Neural cell (in vitro differentiated cells): ENCODE data around the gene DYNC2H1. TPM values are rescaled to one million over a fixed set of nuclear protein-coding genes. Genes with fewer than 3 reads are reported as not detected.

ENCODE experiments used
- H2AFZ ChIP-seq: fragments of 200-600, 300-800 bp; sonication (generic), shearing (Covaris generic); 2 replicates; pipeline ENCODE4 v1.6.0; 2014; ENCODE audit warnings: low read depth, mild to moderate bottlenecking, antibody characterized with exemption, low read length, moderate library complexity
- H3F3A ChIP-seq: fragments of 200-600 bp; shearing (Covaris generic); 2 replicates; pipeline ENCODE4 v1.6.1; 2016; ENCODE audit warnings: mild to moderate bottlenecking, moderate library complexity, mixed read lengths, antibody characterized with exemption, low read length; ENCODE audit not compliant: insufficient read depth, poor library complexity, severe bottlenecking
- H3K27ac ChIP-seq: fragments of 200-600, 300-800 bp; sonication (generic), shearing (Covaris generic); 2 replicates; pipeline ENCODE4 v1.5.1; 2014; ENCODE audit warnings: mild to moderate bottlenecking, low read length, moderate library complexity
- H3K27me3 ChIP-seq: fragments of 300-800, 200-600 bp; sonication (generic), shearing (Covaris generic); 2 replicates; pipeline ENCODE4 v1.6.0; 2014; ENCODE audit warnings: mild to moderate bottlenecking, low read depth, low read length, moderate library complexity; ENCODE audit not compliant: insufficient read depth
- H3K36me3 ChIP-seq: fragments of 300-800, 200-600 bp; sonication (generic), shearing (Covaris generic); 2 replicates; pipeline ENCODE4 v1.5.1; 2014; ENCODE audit warnings: mild to moderate bottlenecking, antibody characterized with exemption, low read length, moderate library complexity; ENCODE audit not compliant: insufficient read depth
- H3K4me2 ChIP-seq: fragments of 300-800, 200-600 bp; sonication (generic), shearing (Covaris generic); 2 replicates; pipeline ENCODE4 v1.6.0; 2014; ENCODE audit warnings: mild to moderate bottlenecking, low read length
- H3K4me3 ChIP-seq: fragments of 300-800, 200-600 bp; sonication (generic), shearing (Covaris generic); 2 replicates; pipeline ENCODE4 v1.5.1; 2014; ENCODE audit warnings: mild to moderate bottlenecking, low read length, moderate library complexity
- H3K79me2 ChIP-seq: fragments of 200-600 bp; shearing (Covaris generic); replicated peaks from 2 replicates; pipeline ENCODE4 v1.6.0; 2014; ENCODE audit warnings: mild to moderate bottlenecking, low read length, moderate library complexity; ENCODE audit not compliant: insufficient read depth
- H3K9ac ChIP-seq: fragments of 300-800, 200-600 bp; sonication (generic), shearing (Covaris generic); 2 replicates; pipeline ENCODE4 v1.6.1; 2016; ENCODE audit warnings: mild to moderate bottlenecking, low read length, mixed read lengths
- H3K9me2 ChIP-seq: fragments of 200-600 bp; shearing (Covaris generic); 2 replicates; pipeline ENCODE4 v1.6.1; 2016; ENCODE audit warnings: mild to moderate bottlenecking, low read length, mixed read lengths; ENCODE audit not compliant: insufficient read depth
- H3K9me3 ChIP-seq: fragments of 200-600, 300-800 bp; sonication (generic), shearing (Covaris generic); 2 replicates; pipeline ENCODE4 v1.6.1; 2016; ENCODE audit warnings: mild to moderate bottlenecking, mixed run types, low read length, moderate library complexity, mixed read lengths
- H4K20me1 ChIP-seq: fragments of 200-600 bp; shearing (Covaris generic); 2 replicates; pipeline ENCODE4 v1.6.1; 2016; ENCODE audit warnings: mild to moderate bottlenecking, mixed run types; ENCODE audit not compliant: insufficient read depth
- EP300 ChIP-seq: fragments of 450-650 bp; conservative IDR thresholded peaks from 2 replicates; pipeline ENCODE4 v1.6.1; 2014; ENCODE audit warnings: antibody characterized with exemption, mild to moderate bottlenecking, moderate library complexity; ENCODE audit not compliant: poor library complexity, severe bottlenecking
- EZH2 ChIP-seq: fragments of 200-600, 300-800 bp; shearing (Covaris generic), sonication (generic); IDR thresholded peaks from 2 replicates; pipeline ENCODE4 v1.6.1; 2014; ENCODE audit warnings: antibody characterized with exemption, low read length, borderline replicate concordance, mild to moderate bottlenecking; ENCODE audit not compliant: insufficient read depth, poor library complexity, severe bottlenecking
- MXI1 ChIP-seq: fragments of 450-650 bp; conservative IDR thresholded peaks from 2 replicates; pipeline ENCODE4 v1.6.1; 2014; ENCODE audit warnings: antibody characterized with exemption, mild to moderate bottlenecking; ENCODE audit not compliant: poor library complexity, severe bottlenecking
- POLR2AphosphoS5 ChIP-seq: IDR thresholded peaks from 2 replicates; pipeline ENCODE4 v1.6.1; 2012
- RAD21 ChIP-seq: fragments of 450-650 bp; conservative IDR thresholded peaks from 2 replicates; pipeline ENCODE4 v1.6.1; 2014; ENCODE audit warnings: antibody characterized with exemption, mild to moderate bottlenecking, moderate library complexity
- SMC3 ChIP-seq: fragments of 450-650 bp; conservative IDR thresholded peaks from 2 replicates; pipeline ENCODE4 v1.6.1; 2014; ENCODE audit warnings: antibody characterized with exemption, mild to moderate bottlenecking, moderate library complexity; ENCODE audit not compliant: poor library complexity
- TAF1 ChIP-seq: IDR thresholded peaks from 2 replicates; pipeline ENCODE4 v1.6.1; 2012; ENCODE audit warnings: low read depth
- polyA plus RNA-seq: library from polyadenylated mRNA; depleted of rRNA; stranded (reverse); fragments of >200 nt; gene quantifications from 2 replicates; pipeline ENCODE4 v1.2.3, GENCODE V29; 2014
- TF ChIP-seq, protein P1 (sequence below): fragments of 450-650 bp; IDR thresholded peaks from 2 replicates; pipeline ENCODE4 v1.5.1; 2014; ENCODE audit warnings: antibody characterized with exemption, mild to moderate bottlenecking, moderate library complexity; ENCODE audit not compliant: poor library complexity, severe bottlenecking
- TF ChIP-seq, protein P2 (sequence below): IDR thresholded peaks from 2 replicates; pipeline ENCODE4 v1.6.1; 2012; ENCODE audit warnings: borderline replicate concordance

DYNC2H1 gene
- polyA plus RNA-seq, 1 donor from 2014 or later: 14.1 TPM

DNA sequence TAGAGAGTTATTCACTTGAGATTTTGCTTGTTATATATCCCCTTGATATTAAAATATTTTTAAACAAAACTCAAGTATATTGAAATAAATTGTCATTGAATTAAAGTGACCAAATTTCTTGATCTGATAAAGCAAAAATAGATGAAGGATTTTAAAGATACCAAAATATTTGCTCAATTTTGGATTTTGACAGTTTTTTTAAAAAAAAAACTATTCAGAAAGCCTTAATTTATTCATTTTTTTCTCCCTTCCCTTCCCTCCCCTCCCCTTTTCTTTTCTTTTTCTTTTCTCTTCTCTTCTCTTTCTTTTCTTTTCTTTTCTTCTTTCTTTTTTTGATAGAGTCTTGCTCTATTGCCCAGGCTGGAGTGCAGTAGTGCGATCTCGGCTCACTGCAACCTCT is 163.7 kb downstream of the DYNC2H1 start:
- Histone ChIP-seq H3F3A (no peaks in the 10 kb centered on the region), H3K36me3 (no peaks in the 10 kb centered on the region), H3K4me3 (no peak overlapping the region), H2AFZ (no peak overlapping the region), H3K4me2 (no peak overlapping the region), H3K27me3 (no peaks in the 10 kb centered on the region), H3K79me2 (no peaks in the 10 kb centered on the region), H3K9me2 (no peaks in the 10 kb centered on the region), H3K9ac (no peak overlapping the region), H3K27ac (no peak overlapping the region), H3K9me3 (no peaks in the 10 kb centered on the region), H4K20me1 (no peaks in the 10 kb centered on the region)
- TF ChIP-seq, protein P1, sequence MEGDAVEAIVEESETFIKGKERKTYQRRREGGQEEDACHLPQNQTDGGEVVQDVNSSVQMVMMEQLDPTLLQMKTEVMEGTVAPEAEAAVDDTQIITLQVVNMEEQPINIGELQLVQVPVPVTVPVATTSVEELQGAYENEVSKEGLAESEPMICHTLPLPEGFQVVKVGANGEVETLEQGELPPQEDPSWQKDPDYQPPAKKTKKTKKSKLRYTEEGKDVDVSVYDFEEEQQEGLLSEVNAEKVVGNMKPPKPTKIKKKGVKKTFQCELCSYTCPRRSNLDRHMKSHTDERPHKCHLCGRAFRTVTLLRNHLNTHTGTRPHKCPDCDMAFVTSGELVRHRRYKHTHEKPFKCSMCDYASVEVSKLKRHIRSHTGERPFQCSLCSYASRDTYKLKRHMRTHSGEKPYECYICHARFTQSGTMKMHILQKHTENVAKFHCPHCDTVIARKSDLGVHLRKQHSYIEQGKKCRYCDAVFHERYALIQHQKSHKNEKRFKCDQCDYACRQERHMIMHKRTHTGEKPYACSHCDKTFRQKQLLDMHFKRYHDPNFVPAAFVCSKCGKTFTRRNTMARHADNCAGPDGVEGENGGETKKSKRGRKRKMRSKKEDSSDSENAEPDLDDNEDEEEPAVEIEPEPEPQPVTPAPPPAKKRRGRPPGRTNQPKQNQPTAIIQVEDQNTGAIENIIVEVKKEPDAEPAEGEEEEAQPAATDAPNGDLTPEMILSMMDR: no peak
- TF ChIP-seq, protein P2, sequence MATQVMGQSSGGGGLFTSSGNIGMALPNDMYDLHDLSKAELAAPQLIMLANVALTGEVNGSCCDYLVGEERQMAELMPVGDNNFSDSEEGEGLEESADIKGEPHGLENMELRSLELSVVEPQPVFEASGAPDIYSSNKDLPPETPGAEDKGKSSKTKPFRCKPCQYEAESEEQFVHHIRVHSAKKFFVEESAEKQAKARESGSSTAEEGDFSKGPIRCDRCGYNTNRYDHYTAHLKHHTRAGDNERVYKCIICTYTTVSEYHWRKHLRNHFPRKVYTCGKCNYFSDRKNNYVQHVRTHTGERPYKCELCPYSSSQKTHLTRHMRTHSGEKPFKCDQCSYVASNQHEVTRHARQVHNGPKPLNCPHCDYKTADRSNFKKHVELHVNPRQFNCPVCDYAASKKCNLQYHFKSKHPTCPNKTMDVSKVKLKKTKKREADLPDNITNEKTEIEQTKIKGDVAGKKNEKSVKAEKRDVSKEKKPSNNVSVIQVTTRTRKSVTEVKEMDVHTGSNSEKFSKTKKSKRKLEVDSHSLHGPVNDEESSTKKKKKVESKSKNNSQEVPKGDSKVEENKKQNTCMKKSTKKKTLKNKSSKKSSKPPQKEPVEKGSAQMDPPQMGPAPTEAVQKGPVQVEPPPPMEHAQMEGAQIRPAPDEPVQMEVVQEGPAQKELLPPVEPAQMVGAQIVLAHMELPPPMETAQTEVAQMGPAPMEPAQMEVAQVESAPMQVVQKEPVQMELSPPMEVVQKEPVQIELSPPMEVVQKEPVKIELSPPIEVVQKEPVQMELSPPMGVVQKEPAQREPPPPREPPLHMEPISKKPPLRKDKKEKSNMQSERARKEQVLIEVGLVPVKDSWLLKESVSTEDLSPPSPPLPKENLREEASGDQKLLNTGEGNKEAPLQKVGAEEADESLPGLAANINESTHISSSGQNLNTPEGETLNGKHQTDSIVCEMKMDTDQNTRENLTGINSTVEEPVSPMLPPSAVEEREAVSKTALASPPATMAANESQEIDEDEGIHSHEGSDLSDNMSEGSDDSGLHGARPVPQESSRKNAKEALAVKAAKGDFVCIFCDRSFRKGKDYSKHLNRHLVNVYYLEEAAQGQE: no peak
- TF ChIP-seq SMC3 (no peak), EZH2 (no peak), MXI1 (no peak), POLR2AphosphoS5 (no peak), TAF1 (no peak), EP300 (no peak), RAD21 (no peak)

DNA sequence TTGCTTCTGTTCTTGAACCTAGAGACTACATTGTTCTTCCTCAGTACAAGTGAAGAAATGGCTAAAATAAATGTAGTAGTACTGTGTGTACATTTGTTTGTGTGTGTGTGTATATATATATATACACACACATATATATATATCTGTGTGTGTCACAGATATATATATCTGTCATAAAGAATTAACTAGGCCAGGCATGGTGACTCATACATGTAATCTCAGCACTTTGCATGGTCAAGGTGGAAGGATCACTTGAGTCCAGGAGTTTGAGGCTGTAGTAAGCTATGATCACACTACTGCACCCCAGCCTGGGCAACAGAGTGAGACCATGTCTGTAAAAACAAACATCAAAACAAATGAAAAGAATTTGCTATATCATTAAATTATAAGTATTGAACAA is 164.8 kb downstream of the DYNC2H1 start:
- Histone ChIP-seq H2AFZ (no peak overlapping the region), H3K36me3 (no peaks in the 10 kb centered on the region), H3K9me2 (no peaks in the 10 kb centered on the region)

More for the DNA sequence above, 164.8 kb downstream of the DYNC2H1 start:
- Histone ChIP-seq H3K9ac (no peak overlapping the region), H3K4me3 (no peak overlapping the region), H3F3A (no peaks in the 10 kb centered on the region), H3K4me2 (no peak overlapping the region), H3K27me3 (no peaks in the 10 kb centered on the region), H3K9me3 (no peaks in the 10 kb centered on the region), H3K27ac (no peak overlapping the region), H4K20me1 (no peaks in the 10 kb centered on the region), H3K79me2 (no peaks in the 10 kb centered on the region)
- no peak for TF ChIP-seq SMC3
- TF ChIP-seq POLR2AphosphoS5: no peak
- TF ChIP-seq, protein P1: no peak
- TF ChIP-seq, protein P2: no peak
- TF ChIP-seq TAF1: no peak
- TF ChIP-seq EP300: no peak
- TF ChIP-seq MXI1: no peak
- no peak for TF ChIP-seq EZH2
- TF ChIP-seq RAD21: no peak
